ENCODE data around the gene TUBE1. TPM values are rescaled to one million over a fixed set of nuclear protein-coding genes. Genes with fewer than 3 reads are reported as not detected.
A peak's percentile ranks its signal among the peaks of the same experiment; 100 is the strongest.

The TUBE1 gene
- polyA plus RNA-seq, 1 of the 3 experiments (the other 2 are of a cell fraction): 11.9 TPM

- ChIA-PET CTCF (interaction anchor here (0.9 to 6.1 kb wide), 4 partner anchors 12 to 328 kb away, joined by 3 to 43 read pairs (median 7); no protein-coding TSS in a partner anchor), POLR2A (no interaction called here)
- no peak for DNase-seq
- Histone ChIP-seq H3K27me3 (ENCODE audit: insufficient read depth) (no peaks in the 10 kb centered on the region), H3K9ac (no peak overlapping the region), H3K4me2 (no peak overlapping the region), H3K36me3 (replicated peaks in 1 of 2; ENCODE audit: control insufficient read depth in 1 of 2, insufficient read depth in 2 of 2, low read length in 1 of 2) (no peaks in the 10 kb centered on the region), H3F3A (replicated peaks; ENCODE audit: insufficient read depth) (peaks cover 36% of the 10 kb centered on the region), H2AFZ (ENCODE audit: low read depth) (no peak overlapping the region), H3K79me2 (ENCODE audit: insufficient read depth) (no peaks in the 10 kb centered on the region), H3K4me1 (ENCODE audit: control insufficient read depth in 1 of 2, insufficient read depth in 2 of 2, low read depth in 1 of 2, low read length in 1 of 2) (peaks cover 6 to 27% of the 10 kb centered on the region in 2 experiments), H3K4me3 (ENCODE audit: low read depth in 2 of 2, low read length in 1 of 2) (no peak overlapping the region), H3K27ac (ENCODE audit: low read depth in 2 of 2, low read length in 1 of 2) (peak overlapping the region in 1 of 2 experiments; percentile 87; a peak in 1 of 4 replicates), H3K9me2 (no peaks in the 10 kb centered on the region), H3K9me3 (no peaks in the 10 kb centered on the region), H4K20me1 (ENCODE audit: insufficient read depth) (no peaks in the 10 kb centered on the region)
- TF ChIP-seq EZH2phosphoT487 (IDR thresholded peaks at IDR 0.05; ENCODE audit: borderline replicate concordance, low read depth) (no peak), MEF2A (IDR thresholded peaks at IDR 0.05; ENCODE audit: borderline replicate concordance, low read depth) (no peak), MXI1 (IDR thresholded peaks at IDR 0.05; ENCODE audit: low read depth, low read length) (no peak), YY1 (IDR thresholded peaks at IDR 0.05; ENCODE audit: low read depth) (no peak), FOSL2 (IDR thresholded peaks at IDR 0.05; ENCODE audit: borderline replicate concordance, low read depth) (no peak), TEAD4 (IDR thresholded peaks at IDR 0.05; ENCODE audit: borderline replicate concordance, insufficient read depth) (no peak), RCOR1 (IDR thresholded peaks at IDR 0.05; ENCODE audit: low read length) (no peak), EP300 (IDR thresholded peaks at IDR 0.05; ENCODE audit: borderline replicate concordance in 1 of 2, low read depth in 1 of 2, low read length in 1 of 2) (no peak), MAX (IDR thresholded peaks at IDR 0.05; ENCODE audit: low read depth) (no peak), RAD21 (IDR thresholded peaks at IDR 0.05; ENCODE audit: low read length) (no peak), PBX3 (IDR thresholded peaks at IDR 0.05) (no peak), CTCF (IDR thresholded peaks at IDR 0.05) (no peak), FOXJ3 (CRISPR knock-in tag; IDR thresholded peaks at IDR 0.05) (no peak), ELF1 (IDR thresholded peaks at IDR 0.05) (no peak), FOXM1 (IDR thresholded peaks at IDR 0.05; ENCODE audit: low read depth) (no peak), USF2 (IDR thresholded peaks at IDR 0.05; ENCODE audit: borderline replicate concordance, low read depth, low read length) (no peak), TCF12 (IDR thresholded peaks at IDR 0.05) (no peak)
- 64% methylated on average over 2 of the region's 2 CpGs for WGBS (ENCODE audit: low lambda C conversion rate)
Measured at GRCh38 chr6:112039431-112039770, 47.9 kb downstream of the TUBE1 start.

All from SK-N-SH (cell line).